ENCODE results near the gene AXIN1.
"Not testable (repeated sequence)": the region's sequence is repeated elsewhere in the genome, so short reads cannot be mapped to it uniquely, and the experiment has no call there.

AXIN1 gene

GRCh38 chr16:263182-263774, 89.2 kb downstream of the AXIN1 start:
- DNase-seq, result no peak

DNA sequence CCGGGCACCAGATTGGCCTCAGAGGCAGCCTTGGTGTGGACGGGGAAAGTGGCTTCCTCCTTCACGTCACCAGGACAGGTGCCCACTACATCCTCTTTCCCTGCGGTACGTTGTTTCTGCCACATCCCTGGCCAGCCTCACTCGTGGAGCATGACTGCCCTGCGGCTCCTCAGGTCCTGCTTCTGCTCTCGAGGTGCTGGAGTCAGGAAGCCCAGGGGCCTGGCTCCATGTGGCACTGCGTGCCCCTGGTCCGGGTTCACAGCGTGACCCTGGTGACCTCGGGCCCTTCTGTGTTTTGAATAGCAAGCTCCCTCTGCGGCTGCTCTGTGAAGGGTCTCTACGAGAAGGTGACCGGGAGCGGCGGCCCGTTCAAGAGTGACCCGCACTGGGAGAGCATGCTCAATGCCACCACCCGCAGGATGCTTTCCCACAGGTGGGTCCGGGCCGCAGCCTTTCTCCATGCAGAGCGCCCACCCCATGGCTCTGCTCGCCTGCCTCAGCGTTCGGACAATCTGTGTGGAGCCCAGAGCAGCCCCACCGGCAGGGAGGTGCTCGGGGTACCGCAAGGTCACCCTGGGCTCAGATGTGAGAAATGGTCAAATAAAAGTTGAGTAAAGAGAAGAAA, 90.3 kb downstream of the AXIN1 start:
- no peak for DNase-seq

DNA sequence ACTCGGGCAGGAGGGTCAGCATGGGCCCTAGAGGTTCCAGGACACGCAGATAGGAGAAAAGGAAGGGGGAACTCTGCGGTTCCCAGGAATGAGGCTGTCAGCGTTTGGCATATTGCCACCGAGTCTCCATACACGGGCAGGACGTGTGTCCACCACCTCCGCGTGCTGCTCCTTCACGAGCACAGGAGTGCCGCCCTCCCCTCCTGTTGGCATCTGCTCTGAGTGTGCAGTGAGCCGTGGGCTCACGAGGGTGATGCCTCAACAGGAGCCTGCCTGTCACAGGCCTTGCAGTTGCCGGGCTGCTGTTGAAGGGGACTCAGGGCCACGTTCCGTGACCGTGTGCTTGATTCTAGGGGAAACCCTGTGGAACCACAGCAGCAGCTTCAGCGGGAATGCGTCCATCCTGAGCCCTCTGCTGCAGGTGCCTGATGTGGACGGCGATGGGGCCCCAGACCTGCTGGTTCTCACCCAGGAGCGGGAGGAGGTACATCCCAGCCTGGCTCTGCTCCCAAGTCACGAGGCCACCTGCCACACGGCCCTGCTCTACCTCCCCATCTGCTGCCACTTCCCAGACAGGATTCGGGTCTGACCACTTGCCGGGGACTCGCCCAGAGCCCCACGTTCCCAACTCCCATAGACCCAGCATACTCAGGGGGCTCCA, 91.4 kb downstream of the AXIN1 start:
- no peak for DNase-seq

- no peak for DNase-seq
Measured at GRCh38 chr16:260326-260725, 92.2 kb downstream of the AXIN1 start.

DNA sequence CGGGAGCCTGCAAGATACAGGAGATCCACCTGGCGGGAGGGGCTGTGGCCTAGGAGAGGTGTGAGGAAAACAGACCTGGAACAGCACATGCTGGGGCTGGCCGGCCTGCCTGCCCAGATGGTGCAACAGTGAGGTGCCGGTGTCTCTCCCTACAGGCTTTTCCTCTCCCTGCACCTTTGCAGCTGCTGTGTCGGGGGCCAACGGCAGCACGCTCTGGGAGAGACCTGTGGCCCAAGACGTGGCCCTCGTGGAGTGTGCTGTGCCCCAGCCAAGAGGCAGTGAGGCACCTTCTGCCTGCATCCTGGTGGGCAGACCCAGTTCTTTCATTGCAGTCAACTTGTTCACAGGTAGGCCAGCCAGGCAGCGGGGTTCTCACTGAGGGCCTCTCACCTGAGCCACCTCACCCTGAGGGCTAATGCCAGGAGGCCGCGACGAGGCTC, 92.7 kb downstream of the AXIN1 start:
- DNase-seq, result no peak

DNA sequence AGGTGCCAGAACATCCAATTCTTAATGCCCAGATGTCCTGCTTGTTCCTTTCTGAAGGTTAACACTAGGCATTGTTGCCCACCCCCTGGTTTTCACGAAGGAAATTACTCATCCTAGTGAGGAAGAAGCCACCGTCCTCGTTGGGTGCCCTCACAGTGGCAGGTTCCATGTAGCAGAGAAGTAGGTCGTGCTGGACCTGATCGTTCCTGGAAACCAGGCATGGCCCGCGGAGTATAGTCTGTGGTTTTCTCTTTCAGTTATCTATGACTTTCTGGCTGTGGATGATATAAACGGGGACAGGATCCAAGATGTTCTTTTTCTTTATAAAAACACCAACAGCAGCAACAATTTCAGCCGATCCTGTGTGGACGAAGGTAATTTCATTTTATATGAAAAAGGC, 93.3 kb downstream of the AXIN1 start:
- no peak for DNase-seq

GRCh38 chr16:258091-258490, 94.4 kb downstream of the AXIN1 start:
- not testable (repeated sequence) for DNase-seq

- DNase-seq, result no peak
Measured at GRCh38 chr16:255183-255582, 97.3 kb downstream of the AXIN1 start.

GRCh38 chr16:254461-254860, 98.1 kb downstream of the AXIN1 start:
- DNase-seq, result no peak

GRCh38 chr16:253833-254232, 98.7 kb downstream of the AXIN1 start:
- DNase-seq, result no peak

- no peak for DNase-seq
Measured at GRCh38 chr16:252366-253337, 99.9 kb downstream of the AXIN1 start.

DNA sequence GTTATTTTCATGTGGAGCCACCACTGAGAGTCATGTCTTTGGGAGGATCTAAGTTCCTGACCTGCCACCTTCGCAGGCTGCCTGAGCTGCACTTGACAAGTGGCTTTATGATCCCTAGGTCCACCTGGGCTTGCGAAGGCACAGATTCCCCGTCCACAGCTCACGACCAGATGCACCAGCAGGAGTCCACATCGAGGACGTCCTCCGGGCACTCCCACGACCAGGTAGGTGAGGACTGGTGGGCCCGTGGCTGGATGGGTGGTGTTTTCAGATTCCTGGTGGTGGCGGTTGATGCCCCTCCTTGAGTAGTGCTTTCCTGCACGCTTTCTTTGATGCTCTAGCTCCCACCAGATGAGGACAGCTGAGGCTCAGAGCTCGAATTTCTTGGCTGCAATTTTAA, 103.1 kb downstream of the AXIN1 start:
- DNase-seq, result no peak

- no peak for DNase-seq
Measured at GRCh38 chr16:247027-247426, 105.5 kb downstream of the AXIN1 start.

DNA sequence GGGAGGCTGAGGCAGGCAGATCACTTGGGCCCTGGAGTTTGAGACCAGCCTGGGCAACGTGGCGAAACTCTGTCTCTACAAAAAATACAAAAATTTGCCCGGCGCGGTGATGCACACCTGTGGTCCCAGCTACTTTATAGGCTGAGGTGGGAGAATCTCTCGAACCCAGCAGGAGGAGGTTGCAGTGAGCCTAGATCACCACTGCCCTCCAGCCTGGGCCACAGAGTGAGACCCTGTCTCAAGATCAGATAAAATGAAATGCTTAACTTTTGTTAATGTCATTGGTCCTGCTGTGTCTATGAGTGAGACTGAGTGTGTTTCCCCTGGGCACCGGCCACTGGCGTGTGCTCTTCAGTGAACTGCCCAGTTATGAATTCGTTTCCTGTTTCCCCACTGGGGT, 107.4 kb downstream of the AXIN1 start:
- no peak for DNase-seq

DNA sequence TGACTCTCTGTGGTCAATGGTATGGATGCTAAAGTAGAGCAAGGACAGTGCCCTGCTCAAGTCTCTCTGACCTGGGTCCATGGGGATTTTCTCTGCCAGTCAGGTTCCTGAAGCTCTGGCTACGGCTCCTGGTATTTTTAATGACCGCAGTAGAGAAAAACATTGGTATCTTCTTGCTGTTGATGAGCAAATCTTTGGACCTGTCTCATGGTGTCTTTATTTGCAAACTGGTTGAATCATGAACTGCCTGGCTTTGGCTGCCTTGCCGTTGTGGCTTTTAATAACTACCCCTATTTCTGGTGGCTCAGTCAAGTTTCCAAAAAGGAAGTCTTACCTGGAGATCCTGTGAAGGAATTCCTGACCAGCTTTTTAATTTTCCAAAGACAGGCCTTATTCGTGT, 109.2 kb downstream of the AXIN1 start:
- no peak for DNase-seq

GRCh38 chr16:242281-242680, 110.2 kb downstream of the AXIN1 start:
- no peak for DNase-seq

DNA sequence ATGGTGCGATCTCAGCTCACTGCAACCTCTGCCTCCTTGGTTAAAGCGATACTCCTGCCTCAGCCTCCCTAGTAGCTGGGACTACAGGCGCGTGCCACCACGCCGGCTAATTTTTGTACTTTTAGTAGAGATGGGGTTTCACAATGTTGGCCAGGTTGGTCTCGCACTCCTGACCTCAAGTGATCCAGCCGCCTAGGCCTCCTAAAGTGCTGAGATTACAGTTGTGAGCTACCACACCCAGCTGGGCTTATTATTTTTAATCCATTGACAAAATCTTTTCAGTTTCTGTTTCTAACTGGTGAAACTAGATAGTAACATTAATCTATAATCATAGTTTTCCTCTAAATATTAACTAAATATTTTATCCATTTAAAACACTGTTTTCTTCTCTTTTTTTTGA, 112.0 kb downstream of the AXIN1 start:
- no peak for DNase-seq

DNA sequence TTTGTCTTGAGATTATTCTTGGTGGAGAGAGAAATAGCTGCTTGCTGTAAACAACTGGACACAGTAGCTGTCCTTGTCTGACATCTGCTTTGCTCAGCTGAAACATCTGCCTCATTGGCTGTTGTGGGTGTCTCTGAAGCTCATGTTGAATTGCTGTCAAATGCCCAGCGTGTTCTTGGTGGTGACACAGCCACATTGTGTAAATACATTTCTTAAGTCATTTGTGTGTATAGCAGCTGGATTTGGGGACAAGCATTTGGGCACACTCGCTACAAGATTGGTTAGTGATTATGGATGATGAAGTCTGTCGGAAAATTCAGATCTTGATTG, 112.6 kb downstream of the AXIN1 start:
- no peak for DNase-seq

All from activated naive CD4-positive, alpha-beta T cell (primary cell).